ENCODE data around the gene ITPR1.

ITPR1 gene

GRCh38 chr3:4765212-4765611 lies 272.1 kb downstream of the ITPR1 start:
- TF ChIP-seq CSRNP3 (CRISPR knock-in tag; IDR thresholded peaks at IDR 0.05): no peak
- no peak for TF ChIP-seq PATZ1 (CRISPR knock-in tag; IDR thresholded peaks at IDR 0.05; ENCODE audit: borderline replicate concordance)
- no peak for TF ChIP-seq CREB5 (CRISPR knock-in tag; IDR thresholded peaks at IDR 0.05; ENCODE audit: low read depth)
- no peak for TF ChIP-seq ZFP30 (CRISPR knock-in tag; IDR thresholded peaks at IDR 0.05)
- no peak for TF ChIP-seq ZNF8 (CRISPR knock-in tag; IDR thresholded peaks at IDR 0.05)
- no peak for TF ChIP-seq ESRRG (CRISPR knock-in tag; IDR thresholded peaks at IDR 0.05)
- no peak for TF ChIP-seq PPARA (CRISPR knock-in tag; IDR thresholded peaks at IDR 0.05; ENCODE audit: borderline replicate concordance)
- no peak for TF ChIP-seq ZNF70 (CRISPR knock-in tag; IDR thresholded peaks at IDR 0.05)
- TF ChIP-seq POU6F1 (CRISPR knock-in tag; IDR thresholded peaks at IDR 0.05; ENCODE audit: borderline replicate concordance, low read depth): no peak
- no peak for TF ChIP-seq TOX (CRISPR knock-in tag; IDR thresholded peaks at IDR 0.05; ENCODE audit: borderline replicate concordance)
- TF ChIP-seq OSR1 (CRISPR knock-in tag; IDR thresholded peaks at IDR 0.05): no peak
- no peak for TF ChIP-seq TSHZ2 (CRISPR knock-in tag; IDR thresholded peaks at IDR 0.05)
- no peak for TF ChIP-seq ARNTL (CRISPR knock-in tag; IDR thresholded peaks at IDR 0.05; ENCODE audit: borderline replicate concordance, low read depth)
- TF ChIP-seq TCF4 (CRISPR knock-in tag; IDR thresholded peaks at IDR 0.05; ENCODE audit: borderline replicate concordance): no peak
- TF ChIP-seq ZFP3 (CRISPR knock-in tag; IDR thresholded peaks at IDR 0.05): no peak
- TF ChIP-seq RARB (CRISPR knock-in tag; IDR thresholded peaks at IDR 0.05): no peak
- no peak for TF ChIP-seq ZNF565 (CRISPR knock-in tag; conservative IDR thresholded peaks at IDR 0.05; ENCODE audit: low read depth)
- no peak for TF ChIP-seq ISL1 (CRISPR knock-in tag; IDR thresholded peaks at IDR 0.05)
- TF ChIP-seq GLIS3 (CRISPR knock-in tag; IDR thresholded peaks at IDR 0.05): no peak

GRCh38 chr3:4766263-4766662 lies 273.1 kb downstream of the ITPR1 start:
- ATAC-seq: no peak
- TF ChIP-seq SNAI2 (CRISPR knock-in tag; IDR thresholded peaks at IDR 0.05) (no peak), TOX (CRISPR knock-in tag; IDR thresholded peaks at IDR 0.05; ENCODE audit: borderline replicate concordance) (no peak), ESRRG (CRISPR knock-in tag; IDR thresholded peaks at IDR 0.05) (no peak), CREB5 (CRISPR knock-in tag; IDR thresholded peaks at IDR 0.05; ENCODE audit: low read depth) (no peak), ARNTL (CRISPR knock-in tag; IDR thresholded peaks at IDR 0.05; ENCODE audit: borderline replicate concordance, low read depth) (no peak), TSHZ2 (CRISPR knock-in tag; IDR thresholded peaks at IDR 0.05) (no peak), POU6F1 (CRISPR knock-in tag; IDR thresholded peaks at IDR 0.05; ENCODE audit: borderline replicate concordance, low read depth) (no peak)

More at GRCh38 chr3:4765212-4765611, 272.1 kb downstream of the ITPR1 start:
- ATAC-seq: no peak

Data from SK-N-SH treated with all-trans-retinoic acid at 6 μM for 48 hours (cell line).